UCSD-AML1 (cell line): ENCODE measurements around the gene RAD52.
"Not testable (repeated sequence)": the region's sequence is repeated elsewhere in the genome, so short reads cannot be mapped to it uniquely, and the experiment has no call there.

Experiments used
- DNase-seq: peaks from one replicate; lab custom pipeline; 2025; ENCODE audit not compliant: unreplicated experiment; lab: John Stamatoyannopoulos, UW

The RAD52 gene

GRCh38 chr12:967641-968040, 18.1 kb upstream of the RAD52 start:
- DNase-seq: no peak

GRCh38 chr12:966724-967123, 17.2 kb upstream of the RAD52 start:
- no peak for DNase-seq

GRCh38 chr12:958588-959123, 9.2 kb upstream of the RAD52 start:
- DNase-seq: no peak

- no peak for DNase-seq
Measured at GRCh38 chr12:955939-956338, 6.4 kb upstream of the RAD52 start.

- no peak for DNase-seq
Measured at GRCh38 chr12:954741-955140, 5.2 kb upstream of the RAD52 start.

GRCh38 chr12:953776-954175, 4.3 kb upstream of the RAD52 start:
- no peak for DNase-seq

GRCh38 chr12:951176-951575, 1.7 kb upstream of the RAD52 start:
- DNase-seq: no peak

- DNase-seq: no peak
Measured at GRCh38 chr12:948238-948637, 1.3 kb downstream of the RAD52 start.

- DNase-seq: no peak
Measured at GRCh38 chr12:946631-947030, 2.9 kb downstream of the RAD52 start.

GRCh38 chr12:946212-946611, 3.3 kb downstream of the RAD52 start:
- no peak for DNase-seq

- DNase-seq: peak; percentile 44
Measured at GRCh38 chr12:944211-944610, 5.3 kb downstream of the RAD52 start.

GRCh38 chr12:943051-943450, 6.4 kb downstream of the RAD52 start:
- DNase-seq: no peak

- DNase-seq: no peak
Measured at GRCh38 chr12:938810-939209, 10.7 kb downstream of the RAD52 start.

GRCh38 chr12:936377-937345, 12.8 kb downstream of the RAD52 start:
- DNase-seq: no peak

- DNase-seq: not testable (repeated sequence)
Measured at GRCh38 chr12:935891-936290, 13.6 kb downstream of the RAD52 start.

- no peak for DNase-seq
Measured at GRCh38 chr12:931591-931990, 17.9 kb downstream of the RAD52 start.

GRCh38 chr12:931060-931459, 18.4 kb downstream of the RAD52 start:
- DNase-seq: no peak

GRCh38 chr12:926641-927040, 22.9 kb downstream of the RAD52 start:
- no peak for DNase-seq

- no peak for DNase-seq
Measured at GRCh38 chr12:922285-922684, 27.2 kb downstream of the RAD52 start.

GRCh38 chr12:920676-921075, 28.8 kb downstream of the RAD52 start:
- DNase-seq: no peak

- DNase-seq: no peak
Measured at GRCh38 chr12:916712-917445, 32.6 kb downstream of the RAD52 start.

GRCh38 chr12:916240-916639, 33.3 kb downstream of the RAD52 start:
- no peak for DNase-seq
